Osteoblast (primary cell): Measurements from ENCODE around the gene NAV2. TPM values are rescaled to one million over a fixed set of nuclear protein-coding genes. Genes with fewer than 3 reads are reported as not detected.

Experiments
- DNase-seq: peaks from one replicate; pipeline ENCODE4 v3.0.0; 2011; ENCODE audit warnings: low spot score, mixed read lengths; ENCODE audit not compliant: insufficient read length; ENCODE audit errors: missing footprints
- H2AFZ ChIP-seq: 2 replicates; pipeline ENCODE4 v1.6.0; 2011; ENCODE audit warnings: mild to moderate bottlenecking, low read length
- H3K27ac ChIP-seq: 2 replicates; pipeline ENCODE4 v1.5.1; 2011; ENCODE audit warnings: mild to moderate bottlenecking, low read depth, low read length, moderate library complexity
- H3K27me3 ChIP-seq: 2 replicates; pipeline ENCODE4 v1.6.0; 2012; ENCODE audit warnings: mild to moderate bottlenecking, control low read depth, inconsistent platforms, low read length, moderate library complexity; ENCODE audit not compliant: insufficient read depth
- H3K36me3 ChIP-seq: 2 replicates; pipeline ENCODE4 v1.5.1; 2011; ENCODE audit warnings: mild to moderate bottlenecking, low read length, control low read depth, moderate library complexity; ENCODE audit not compliant: insufficient read depth
- H3K4me1 ChIP-seq: 2 replicates; pipeline ENCODE4 v1.5.1; 2011; ENCODE audit warnings: mild to moderate bottlenecking, low read length, control low read depth, moderate library complexity; ENCODE audit not compliant: insufficient read depth
- H3K4me2 ChIP-seq: 2 replicates; pipeline ENCODE4 v1.6.0; 2011; ENCODE audit warnings: mild to moderate bottlenecking, low read length; ENCODE audit not compliant: insufficient read depth
- H3K4me3 ChIP-seq: fragments of 200-600 bp; sonication (generic); 3 replicates; pipeline ENCODE4 v1.5.1; 2012; ENCODE audit warnings: mild to moderate bottlenecking, low read length, inconsistent platforms; ENCODE audit not compliant: insufficient read depth
- H3K79me2 ChIP-seq: 2 replicates; pipeline ENCODE4 v1.6.0; 2012; ENCODE audit warnings: mild to moderate bottlenecking, low read length, control low read depth, inconsistent platforms; ENCODE audit not compliant: insufficient read depth
- H3K9me3 ChIP-seq: 2 replicates; pipeline ENCODE4 v1.5.1; 2011; ENCODE audit warnings: low read depth, low read length, control low read depth
- H4K20me1 ChIP-seq: 2 replicates; pipeline ENCODE4 v1.6.0; 2012; ENCODE audit warnings: mild to moderate bottlenecking, low read length, control low read depth; ENCODE audit not compliant: insufficient read depth
- total RNA-seq: library from RNA; depleted of rRNA; stranded (reverse); fragments of >200 nt; gene quantifications from 2 replicates; pipeline ENCODE4 v1.2.3, GENCODE V29; 2012
- TF ChIP-seq, protein P1 (sequence below): IDR thresholded peaks from 2 replicates; pipeline ENCODE4 v1.5.1; 2011; ENCODE audit warnings: mild to moderate bottlenecking, low read depth, low read length, moderate library complexity; ENCODE audit errors: extremely low read depth

Gene NAV2
- total RNA-seq, 1 donor, result 8.7 TPM

DNA sequence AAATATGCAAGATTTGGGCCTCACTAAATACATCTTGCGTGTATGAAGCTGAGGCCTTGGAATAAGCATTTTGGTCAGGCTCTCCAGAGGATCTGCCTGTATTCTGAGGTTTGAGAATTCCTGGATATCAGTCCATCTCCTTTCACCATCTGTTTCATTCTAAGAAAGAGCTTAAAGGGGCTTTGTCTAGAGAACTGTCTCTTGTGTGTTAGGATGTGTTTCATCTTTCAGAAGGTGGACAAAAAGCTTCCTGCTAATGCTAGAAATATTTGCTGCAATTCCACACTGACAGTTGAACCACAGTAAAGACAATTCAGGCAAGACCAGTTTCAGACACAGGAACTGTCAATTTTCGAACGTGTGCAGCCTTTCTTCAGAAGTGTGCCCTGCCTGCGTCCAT is 262.2 kb downstream of the NAV2 start:
- peaks cover 76% of the 10 kb centered on the region for H3K79me2 ChIP-seq
- H2AFZ ChIP-seq, result no peak overlapping the region
- H3K9me3 ChIP-seq, result no peaks in the 10 kb centered on the region
- TF ChIP-seq, protein P1, sequence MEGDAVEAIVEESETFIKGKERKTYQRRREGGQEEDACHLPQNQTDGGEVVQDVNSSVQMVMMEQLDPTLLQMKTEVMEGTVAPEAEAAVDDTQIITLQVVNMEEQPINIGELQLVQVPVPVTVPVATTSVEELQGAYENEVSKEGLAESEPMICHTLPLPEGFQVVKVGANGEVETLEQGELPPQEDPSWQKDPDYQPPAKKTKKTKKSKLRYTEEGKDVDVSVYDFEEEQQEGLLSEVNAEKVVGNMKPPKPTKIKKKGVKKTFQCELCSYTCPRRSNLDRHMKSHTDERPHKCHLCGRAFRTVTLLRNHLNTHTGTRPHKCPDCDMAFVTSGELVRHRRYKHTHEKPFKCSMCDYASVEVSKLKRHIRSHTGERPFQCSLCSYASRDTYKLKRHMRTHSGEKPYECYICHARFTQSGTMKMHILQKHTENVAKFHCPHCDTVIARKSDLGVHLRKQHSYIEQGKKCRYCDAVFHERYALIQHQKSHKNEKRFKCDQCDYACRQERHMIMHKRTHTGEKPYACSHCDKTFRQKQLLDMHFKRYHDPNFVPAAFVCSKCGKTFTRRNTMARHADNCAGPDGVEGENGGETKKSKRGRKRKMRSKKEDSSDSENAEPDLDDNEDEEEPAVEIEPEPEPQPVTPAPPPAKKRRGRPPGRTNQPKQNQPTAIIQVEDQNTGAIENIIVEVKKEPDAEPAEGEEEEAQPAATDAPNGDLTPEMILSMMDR, result no peak
- no peak for DNase-seq
- H3K4me2 ChIP-seq, result no peak overlapping the region
- no peak overlapping the region for H3K27ac ChIP-seq
- peaks cover 9% of the 10 kb centered on the region for H3K36me3 ChIP-seq
- no peaks in the 10 kb centered on the region for H4K20me1 ChIP-seq
- peaks cover 15% of the 10 kb centered on the region for H3K4me1 ChIP-seq
- H3K4me3 ChIP-seq, result no peak overlapping the region
- no peaks in the 10 kb centered on the region for H3K27me3 ChIP-seq

- H3K4me2 ChIP-seq, result no peak overlapping the region
- H3K4me3 ChIP-seq, result no peak overlapping the region
- H4K20me1 ChIP-seq, result no peaks in the 10 kb centered on the region
- H3K36me3 ChIP-seq, result peaks cover 9% of the 10 kb centered on the region
- peaks cover 22% of the 10 kb centered on the region for H3K4me1 ChIP-seq
- no peak overlapping the region for H2AFZ ChIP-seq
- peak; percentile 50 for DNase-seq
- no peaks in the 10 kb centered on the region for H3K9me3 ChIP-seq
- H3K79me2 ChIP-seq, result peaks cover 79% of the 10 kb centered on the region
- H3K27ac ChIP-seq, result no peak overlapping the region
- TF ChIP-seq, protein P1, result no peak
- H3K27me3 ChIP-seq, result no peaks in the 10 kb centered on the region
Observed at GRCh38 chr11:19975414-19975990, 262.9 kb downstream of the NAV2 start.

GRCh38 chr11:19976281-19976941 is 263.8 kb downstream of the NAV2 start:
- peaks cover 9% of the 10 kb centered on the region for H3K36me3 ChIP-seq
- H3K9me3 ChIP-seq, result no peaks in the 10 kb centered on the region
- H3K4me1 ChIP-seq, result peaks cover 30% of the 10 kb centered on the region
- DNase-seq, result no peak
- no peak overlapping the region for H3K27ac ChIP-seq
- peaks cover 71% of the 10 kb centered on the region for H3K79me2 ChIP-seq
- H4K20me1 ChIP-seq, result no peaks in the 10 kb centered on the region
- H2AFZ ChIP-seq, result no peak overlapping the region
- H3K4me2 ChIP-seq, result no peak overlapping the region
- H3K27me3 ChIP-seq, result no peaks in the 10 kb centered on the region
- no peak overlapping the region for H3K4me3 ChIP-seq
- TF ChIP-seq, protein P1, result no peak

GRCh38 chr11:19977941-19978340 is 265.3 kb downstream of the NAV2 start:
- Histone ChIP-seq H3K27me3 (no peaks in the 10 kb centered on the region), H3K4me3 (no peak overlapping the region), H4K20me1 (no peaks in the 10 kb centered on the region), H3K36me3 (peaks cover 8% of the 10 kb centered on the region), H2AFZ (no peak overlapping the region), H3K4me1 (peaks cover 39% of the 10 kb centered on the region), H3K79me2 (peaks cover 65% of the 10 kb centered on the region), H3K27ac (no peak overlapping the region), H3K4me2 (no peak overlapping the region), H3K9me3 (no peaks in the 10 kb centered on the region)
- TF ChIP-seq, protein P1, result no peak
- DNase-seq, result no peak
